ENCODE data around the gene PCSK6.
"Not testable (repeated sequence)": the region's sequence is repeated elsewhere in the genome, so short reads cannot be mapped to it uniquely, and the experiment has no call there.

PCSK6 gene

GRCh38 chr15:101406526-101407195 lies 82.8 kb downstream of the PCSK6 start:
- no peak overlapping the region for H3K4me3 Mint-ChIP-seq
- no peaks in the 10 kb centered on the region for H3K9me3 Mint-ChIP-seq
- no peaks in the 10 kb centered on the region for H3K36me3 Mint-ChIP-seq (ENCODE audit: low read depth)
- no peak overlapping the region for H3K27ac Mint-ChIP-seq
- peaks cover 21% of the 10 kb centered on the region for H3K27me3 Mint-ChIP-seq (ENCODE audit: low read depth)
- TF ChIP-seq CTCF (IDR thresholded peaks at IDR 0.05; ENCODE audit: unreplicated experiment in 3 of 3), result no peak
- H3K4me1 Mint-ChIP-seq, result no peaks in the 10 kb centered on the region

- Mint-ChIP-seq H3K9me3 (peaks cover under 1% of the 10 kb centered on the region), H3K4me1 (no peaks in the 10 kb centered on the region), H3K27me3 (ENCODE audit: low read depth) (peaks cover 17% of the 10 kb centered on the region), H3K36me3 (ENCODE audit: low read depth) (no peaks in the 10 kb centered on the region), H3K4me3 (no peak overlapping the region), H3K27ac (no peak overlapping the region)
- TF ChIP-seq CTCF (IDR thresholded peaks at IDR 0.05; ENCODE audit: unreplicated experiment in 3 of 3), result no peak
These were observed 83.5 kb downstream of the PCSK6 start for GRCh38 chr15:101406036-101406435.

- TF ChIP-seq CTCF (IDR thresholded peaks at IDR 0.05; ENCODE audit: unreplicated experiment in 3 of 3), result no peak
- no peak overlapping the region for H3K27ac Mint-ChIP-seq
These were observed 85.3 kb downstream of the PCSK6 start for GRCh38 chr15:101404245-101404644.

GRCh38 chr15:101402883-101403282 lies 86.6 kb downstream of the PCSK6 start:
- not testable (repeated sequence) for H3K36me3 Mint-ChIP-seq (ENCODE audit: low read depth); H3K4me3 Mint-ChIP-seq; H3K9me3 Mint-ChIP-seq; H3K27ac Mint-ChIP-seq; H3K4me1 Mint-ChIP-seq; H3K27me3 Mint-ChIP-seq (ENCODE audit: low read depth)

More at GRCh38 chr15:101404245-101404644, 85.3 kb downstream of the PCSK6 start:
- Mint-ChIP-seq H3K36me3 (ENCODE audit: low read depth) (no peaks in the 10 kb centered on the region), H3K27me3 (ENCODE audit: low read depth) (peaks cover 10% of the 10 kb centered on the region), H3K9me3 (peaks cover 4% of the 10 kb centered on the region), H3K4me3 (no peak overlapping the region), H3K4me1 (no peaks in the 10 kb centered on the region)

- H3K27me3 Mint-ChIP-seq (ENCODE audit: low read depth), result peaks cover 6% of the 10 kb centered on the region
- no peak for TF ChIP-seq CTCF (IDR thresholded peaks at IDR 0.05; ENCODE audit: unreplicated experiment in 3 of 3)
- peaks cover 4% of the 10 kb centered on the region for H3K9me3 Mint-ChIP-seq
- peaks cover 20% of the 10 kb centered on the region for H3K4me1 Mint-ChIP-seq
- no peak overlapping the region for H3K27ac Mint-ChIP-seq
- no peaks in the 10 kb centered on the region for H3K36me3 Mint-ChIP-seq (ENCODE audit: low read depth)
- H3K4me3 Mint-ChIP-seq, result no peak overlapping the region
These were observed 88.2 kb downstream of the PCSK6 start for GRCh38 chr15:101401286-101401685.

- Mint-ChIP-seq H3K27me3 (ENCODE audit: low read depth) (peaks cover 11% of the 10 kb centered on the region), H3K27ac (no peak overlapping the region), H3K36me3 (ENCODE audit: low read depth) (no peaks in the 10 kb centered on the region), H3K4me1 (peaks cover 28% of the 10 kb centered on the region), H3K4me3 (no peak overlapping the region), H3K9me3 (peaks cover 4% of the 10 kb centered on the region)
- no peak for TF ChIP-seq CTCF (IDR thresholded peaks at IDR 0.05; ENCODE audit: unreplicated experiment in 3 of 3)
These were observed 90.1 kb downstream of the PCSK6 start for GRCh38 chr15:101399431-101399830.

All from nephron (organoid).